ENCODE measurements around the gene MAGI2.

The MAGI2 gene

DNA sequence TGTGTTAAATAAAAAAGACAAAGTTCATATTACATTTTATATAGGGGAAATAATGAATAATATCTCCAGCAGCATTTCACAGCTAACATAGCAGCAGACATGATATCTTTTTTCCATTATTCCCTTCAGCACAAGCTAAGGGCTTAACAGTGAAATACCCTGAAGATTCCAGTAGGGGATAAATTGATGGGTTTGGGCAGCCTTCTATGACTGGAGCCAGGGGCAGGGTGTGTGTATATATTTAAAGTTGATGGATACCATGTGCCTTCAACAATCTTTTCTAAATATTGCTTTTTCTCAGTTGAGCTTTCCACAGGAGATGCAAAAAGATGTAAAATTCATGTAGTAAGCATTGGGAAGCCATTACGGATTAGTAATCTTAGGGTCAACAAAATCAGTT, 151.2 kb downstream of the MAGI2 start:
- DNase-seq (ENCODE audit: low spot score): no peak

DNA sequence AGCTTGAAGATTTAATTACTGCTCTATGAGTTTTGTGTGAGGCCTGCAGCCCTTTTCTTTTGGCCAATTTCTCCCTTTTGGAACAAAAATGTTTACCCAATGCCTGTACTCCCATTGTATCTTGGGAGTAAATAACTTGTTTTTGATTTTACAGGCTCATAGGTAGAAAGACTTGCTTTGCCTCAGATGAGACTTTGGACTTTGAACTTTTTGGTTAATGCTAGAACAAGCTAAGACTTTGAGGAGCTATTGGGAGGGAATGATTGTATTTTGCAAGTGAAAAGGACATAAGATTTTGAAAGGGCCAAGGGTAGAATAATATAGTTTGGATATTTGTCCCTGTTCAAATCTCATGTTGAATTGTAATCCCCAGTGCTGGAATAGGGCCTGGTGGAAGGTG, 152.0 kb downstream of the MAGI2 start:
- DNase-seq (ENCODE audit: low spot score): no peak

DNA sequence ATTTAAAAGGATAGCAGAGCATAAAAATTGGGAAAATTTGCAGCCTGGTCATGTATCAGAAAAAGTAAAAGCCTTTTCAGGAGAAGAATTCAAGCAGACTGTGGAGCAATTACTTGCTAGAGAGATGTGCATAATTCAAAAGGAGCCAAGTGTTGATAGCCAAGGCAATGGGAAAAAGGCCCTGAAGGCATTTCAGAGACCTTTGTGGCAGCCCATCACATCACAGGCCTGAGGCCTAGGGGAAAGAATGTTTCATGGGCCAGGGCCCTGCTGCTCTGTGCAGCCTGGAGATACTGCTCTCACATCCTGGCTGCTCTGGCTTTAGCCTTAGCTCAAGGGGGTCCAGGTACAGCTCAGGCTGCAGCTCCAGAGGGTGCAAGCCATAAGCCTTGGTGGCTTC, 152.9 kb downstream of the MAGI2 start:
- no peak for DNase-seq (ENCODE audit: low spot score)

DNA sequence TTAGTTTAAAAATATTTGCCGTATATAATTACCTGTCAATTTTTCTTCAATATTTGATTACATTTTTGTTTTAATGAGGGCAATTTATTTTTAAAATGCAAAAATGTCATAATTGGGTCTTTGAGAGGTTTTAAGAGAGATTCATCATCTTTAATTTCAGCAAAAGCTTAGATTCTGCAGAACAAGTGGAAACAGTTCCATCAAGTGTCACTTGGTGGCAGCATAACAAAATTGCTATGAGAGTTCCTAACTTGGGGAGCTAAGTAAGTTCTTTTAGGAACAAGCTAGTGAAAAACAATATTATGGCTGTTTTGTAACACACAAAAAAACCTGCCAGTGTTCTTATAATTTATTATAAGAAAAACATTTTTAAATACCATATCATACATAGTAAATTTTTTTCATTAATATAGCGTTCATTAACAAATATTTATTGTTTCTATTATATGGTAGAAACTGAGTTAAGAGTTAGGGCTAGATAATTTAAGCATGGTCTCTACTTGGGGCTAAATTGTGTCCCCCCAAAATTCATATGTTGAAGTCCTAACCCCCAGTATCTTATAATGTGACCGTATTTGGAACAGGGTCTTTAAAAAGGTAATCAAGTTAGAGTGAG, 155.2 kb downstream of the MAGI2 start:
- no peak for DNase-seq (ENCODE audit: low spot score)

DNA sequence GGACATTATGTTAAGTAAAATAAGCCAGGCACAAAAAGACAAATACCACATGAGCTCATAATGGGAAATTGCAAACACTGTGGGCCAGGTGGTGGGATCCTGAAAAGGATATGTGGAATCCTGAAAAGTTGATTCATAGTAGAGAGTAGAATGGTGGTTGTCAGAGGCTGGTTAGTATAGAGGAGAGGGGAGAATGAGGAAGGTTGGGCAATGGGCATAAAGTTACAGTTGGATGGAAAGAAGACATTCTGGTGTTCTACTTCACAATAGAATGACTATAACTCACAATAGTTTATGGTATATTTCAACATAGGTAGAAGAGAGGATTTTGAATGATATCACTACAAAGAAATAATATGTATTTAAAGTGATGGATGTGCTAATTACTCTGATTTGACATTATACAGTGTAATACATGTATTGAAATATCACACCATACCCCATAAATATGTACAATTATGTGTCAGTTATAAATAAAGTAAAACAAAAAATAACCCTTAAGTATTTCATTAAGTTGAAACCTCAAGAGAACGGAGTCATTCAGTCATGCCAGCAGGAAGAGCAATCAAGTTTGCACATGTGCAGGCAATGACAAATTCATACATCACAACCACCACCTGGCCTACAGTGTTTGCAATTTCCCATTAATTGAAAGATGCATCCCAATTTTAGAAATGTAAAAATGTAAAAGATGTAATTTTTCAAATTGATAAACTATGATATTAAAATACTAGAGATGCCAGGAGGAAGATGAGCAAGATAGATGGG, 156.7 kb downstream of the MAGI2 start:
- DNase-seq (ENCODE audit: low spot score): no peak

DNA sequence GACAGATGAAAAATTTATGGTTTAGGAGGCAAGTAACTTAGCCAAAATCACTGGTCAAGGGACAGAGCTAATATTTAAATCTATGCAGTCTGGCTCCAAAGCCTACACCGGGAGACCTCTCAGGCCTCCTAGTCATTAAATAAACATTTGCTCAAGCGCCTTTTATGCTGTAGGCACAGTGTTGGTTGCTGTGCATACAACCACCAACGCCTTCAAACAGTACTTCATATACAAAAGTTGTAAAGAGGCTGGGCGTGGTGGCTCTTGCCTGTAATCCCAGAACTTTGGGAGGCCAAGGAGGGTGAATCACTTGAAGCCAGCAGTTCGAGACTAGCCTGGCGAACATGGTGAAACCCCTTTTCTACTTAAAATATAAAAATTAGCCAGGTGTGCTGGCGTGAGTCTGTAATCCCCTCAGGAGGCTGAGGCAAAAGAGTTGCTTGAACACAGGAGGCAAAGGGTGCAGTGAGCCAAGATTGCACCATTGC, 159.8 kb downstream of the MAGI2 start:
- DNase-seq (ENCODE audit: low spot score): no peak

DNA sequence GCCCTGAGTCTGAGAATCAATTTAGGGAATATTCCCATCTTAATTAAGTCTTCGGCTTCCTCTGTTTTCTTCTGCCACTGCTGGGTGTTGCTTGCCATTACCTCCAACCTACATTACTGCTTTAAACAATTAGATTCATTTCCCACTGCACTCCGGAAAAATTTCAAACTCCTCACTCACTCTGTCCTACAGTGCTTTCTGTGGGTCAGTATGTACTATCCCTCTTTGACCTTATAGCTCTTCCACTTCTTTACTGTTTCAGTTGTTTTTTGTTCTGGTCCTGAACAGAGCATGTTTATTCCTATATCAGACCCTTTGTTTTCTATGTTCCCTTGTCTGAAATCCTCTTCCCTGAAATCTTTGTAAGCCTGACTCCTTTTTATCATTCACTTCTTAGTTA, 160.6 kb downstream of the MAGI2 start:
- DNase-seq (ENCODE audit: low spot score): no peak

DNA sequence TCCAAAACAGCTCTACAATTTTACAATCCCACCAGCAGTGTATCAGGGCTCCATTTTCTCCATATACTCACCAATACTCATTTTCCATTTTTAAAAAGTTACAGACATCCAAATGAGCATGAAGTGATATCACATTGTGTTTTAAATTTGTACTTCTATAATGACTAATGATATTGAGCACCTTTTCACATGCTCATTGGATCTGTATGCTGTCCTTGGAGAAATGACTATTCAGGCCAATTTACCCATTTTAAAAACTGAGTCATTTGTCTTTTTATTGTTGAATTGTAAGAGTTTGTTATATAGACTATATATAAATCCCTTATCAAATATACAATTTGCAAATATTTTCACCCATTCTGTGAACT, 162.0 kb downstream of the MAGI2 start:
- DNase-seq (ENCODE audit: low spot score): no peak

DNA sequence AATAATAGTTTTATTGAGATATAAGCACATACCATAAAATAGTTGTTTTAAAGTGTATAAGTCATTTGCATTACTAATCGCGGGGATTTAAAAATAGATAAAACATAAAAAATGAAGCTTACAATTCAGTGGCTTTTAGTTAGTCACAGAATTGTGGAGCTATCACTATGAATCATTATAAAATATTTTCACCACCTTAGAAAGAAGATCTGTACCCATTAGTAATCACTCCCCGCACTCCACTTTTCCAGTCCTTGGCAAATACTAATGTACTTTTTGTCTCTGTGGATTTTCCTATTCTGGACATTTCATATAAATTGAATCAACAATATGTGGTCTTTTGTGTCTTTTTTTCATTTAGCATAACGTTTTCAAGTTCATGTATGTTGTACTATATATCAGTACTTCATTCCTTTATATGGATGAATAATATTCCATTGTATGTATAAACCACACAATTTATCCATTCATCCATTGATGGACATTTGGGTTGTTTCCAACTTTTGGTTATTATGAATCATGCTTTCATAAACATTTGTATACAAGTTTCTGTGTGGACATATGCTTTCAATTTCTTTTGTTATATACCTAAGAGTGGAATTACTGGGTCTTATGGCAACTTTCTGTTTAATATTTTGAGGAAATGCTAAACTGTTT, 162.5 kb downstream of the MAGI2 start:
- DNase-seq (ENCODE audit: low spot score): no peak

DNA sequence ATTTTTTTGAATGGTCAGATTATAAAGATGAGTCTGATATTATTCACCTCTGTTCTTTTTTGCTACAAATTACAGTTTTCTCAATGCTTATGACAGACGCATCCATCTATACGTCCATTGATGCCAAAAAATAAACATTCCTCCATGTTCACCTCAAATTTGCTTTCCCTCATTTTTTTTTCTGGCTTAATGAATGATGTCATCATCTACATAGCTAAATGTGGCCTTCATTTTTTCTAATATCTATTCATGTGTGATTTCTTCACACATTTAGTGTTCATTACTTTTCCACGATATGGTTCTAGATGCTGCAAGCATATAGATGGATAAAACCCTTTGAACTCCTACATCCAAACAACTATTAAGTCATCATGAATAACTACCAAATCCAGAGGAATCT, 163.1 kb downstream of the MAGI2 start:
- no peak for DNase-seq (ENCODE audit: low spot score)

DNA sequence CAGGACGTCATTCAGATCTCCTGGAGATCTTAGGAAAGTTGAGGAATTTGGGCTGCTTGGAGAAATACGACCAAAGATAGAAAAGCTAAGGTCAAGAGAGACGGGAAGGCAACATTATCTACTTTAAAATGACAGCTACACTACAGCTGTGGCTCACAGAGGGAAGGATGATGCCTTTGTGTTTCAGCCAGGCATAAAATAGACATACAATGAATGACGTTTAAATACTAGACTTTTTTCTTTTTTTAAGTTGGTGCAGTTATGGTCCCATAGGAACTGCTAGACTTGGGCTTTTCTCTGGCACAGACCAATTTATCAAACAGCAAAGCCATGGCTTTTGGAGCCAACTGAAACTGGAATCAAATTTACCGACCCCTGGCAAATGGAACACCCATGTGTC, 164.8 kb downstream of the MAGI2 start:
- no peak for DNase-seq (ENCODE audit: low spot score)

DNA sequence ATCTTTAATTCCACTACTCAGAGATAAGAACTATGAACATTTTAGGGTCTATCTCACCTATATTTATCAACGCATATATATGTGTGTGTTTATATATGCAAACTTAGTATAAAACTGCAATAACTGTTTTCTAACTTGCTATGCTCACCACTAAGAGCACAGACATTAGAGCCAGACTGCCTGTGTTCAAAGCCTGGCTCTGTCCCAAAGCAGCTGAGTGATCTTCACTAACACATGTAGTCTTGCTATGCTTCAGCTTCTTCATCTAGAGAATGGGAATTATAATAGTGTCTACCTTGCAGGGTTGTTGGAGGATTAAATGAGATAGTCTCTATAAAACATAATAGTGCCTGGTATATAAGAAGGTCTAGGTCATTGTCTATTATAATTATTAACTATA, 165.5 kb downstream of the MAGI2 start:
- no peak for DNase-seq (ENCODE audit: low spot score)

DNA sequence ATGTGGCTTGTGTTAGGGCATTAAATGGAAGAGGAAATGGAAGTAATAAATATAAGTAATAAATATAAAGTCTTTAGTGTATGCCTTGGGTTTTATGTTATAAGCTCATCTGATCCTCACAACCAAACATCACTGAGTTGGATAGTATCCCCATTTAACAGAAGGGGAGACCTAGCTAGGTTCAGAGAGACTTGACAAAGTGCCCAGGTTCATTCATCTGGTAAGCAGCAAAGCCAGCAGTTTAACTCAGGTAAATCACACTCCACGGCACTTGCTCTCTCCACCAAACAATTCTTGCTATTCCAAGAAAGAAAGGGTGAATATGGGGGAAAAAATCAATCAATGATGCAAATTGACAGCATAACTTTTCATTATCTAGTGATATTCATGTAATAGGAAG, 167.3 kb downstream of the MAGI2 start:
- DNase-seq (ENCODE audit: low spot score): no peak

DNA sequence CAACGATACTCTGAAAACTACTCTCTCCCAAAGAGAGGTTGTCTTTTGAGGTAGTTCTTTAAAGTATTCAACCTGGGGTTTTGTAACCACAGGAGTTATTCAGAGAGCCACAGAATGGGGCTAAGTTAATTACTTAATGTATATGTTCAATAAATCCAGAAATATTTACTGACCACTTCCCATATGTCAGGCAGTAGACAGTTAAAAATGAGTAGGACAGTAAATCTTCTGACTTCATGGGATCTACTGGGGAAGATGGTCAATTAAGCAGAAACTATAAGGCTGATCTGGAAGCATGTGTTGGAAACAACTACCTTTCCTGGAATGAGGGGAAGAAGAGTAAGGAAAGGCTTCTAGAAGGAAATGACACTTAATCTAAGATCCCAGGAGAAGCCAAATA, 167.7 kb downstream of the MAGI2 start:
- DNase-seq (ENCODE audit: low spot score): no peak

DNA sequence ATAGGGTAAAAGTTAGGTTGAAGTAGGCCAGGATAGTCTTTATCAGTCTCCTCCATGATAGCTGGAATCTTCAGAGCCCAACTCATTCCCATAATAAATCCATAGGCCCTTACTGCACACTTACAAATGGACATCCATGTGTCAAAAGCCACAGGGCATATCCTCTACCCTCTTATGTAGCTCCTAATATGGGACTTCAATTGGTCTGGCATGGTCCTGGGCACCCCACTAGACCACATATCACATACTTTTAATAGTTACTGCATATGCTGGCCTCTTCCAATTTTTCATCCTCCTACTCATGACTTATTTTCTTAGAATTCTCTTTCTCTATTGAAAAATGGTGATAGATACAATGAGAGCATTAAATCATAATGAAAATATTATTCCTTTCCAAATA, 169.3 kb downstream of the MAGI2 start:
- DNase-seq (ENCODE audit: low spot score): no peak

DNA sequence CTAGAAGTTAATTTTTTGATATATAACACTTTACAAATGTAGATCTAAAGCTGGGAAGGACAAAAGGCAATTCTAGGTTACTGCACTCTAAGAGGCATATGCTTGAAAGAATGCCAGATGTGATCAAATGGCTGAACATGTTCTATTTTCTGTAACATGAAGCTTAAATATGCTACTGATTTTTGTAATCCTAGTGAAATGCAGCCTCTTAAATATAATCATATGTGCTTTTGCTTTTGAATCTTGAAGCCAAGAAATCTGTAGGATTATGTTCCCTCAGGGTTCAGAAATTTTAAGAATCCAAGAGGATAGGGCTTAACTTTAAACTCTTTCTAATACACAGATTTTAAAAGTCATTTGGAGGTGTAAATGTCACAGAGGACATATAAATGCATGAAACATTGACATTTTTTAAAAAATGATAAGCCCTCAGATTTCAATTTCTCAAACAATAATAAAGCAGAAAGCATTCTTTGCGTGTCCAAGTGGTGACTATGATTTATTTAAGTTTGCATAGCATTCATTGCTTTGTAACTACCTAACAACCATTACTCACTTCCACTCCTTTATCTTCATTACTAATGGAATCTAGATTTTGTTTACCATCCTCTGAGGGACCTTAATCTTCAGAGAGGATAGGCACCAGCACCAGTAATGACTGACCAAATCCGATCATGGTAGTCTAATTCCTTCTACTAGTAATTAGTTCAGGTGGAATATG, 170.4 kb downstream of the MAGI2 start:
- DNase-seq (ENCODE audit: low spot score): no peak

DNA sequence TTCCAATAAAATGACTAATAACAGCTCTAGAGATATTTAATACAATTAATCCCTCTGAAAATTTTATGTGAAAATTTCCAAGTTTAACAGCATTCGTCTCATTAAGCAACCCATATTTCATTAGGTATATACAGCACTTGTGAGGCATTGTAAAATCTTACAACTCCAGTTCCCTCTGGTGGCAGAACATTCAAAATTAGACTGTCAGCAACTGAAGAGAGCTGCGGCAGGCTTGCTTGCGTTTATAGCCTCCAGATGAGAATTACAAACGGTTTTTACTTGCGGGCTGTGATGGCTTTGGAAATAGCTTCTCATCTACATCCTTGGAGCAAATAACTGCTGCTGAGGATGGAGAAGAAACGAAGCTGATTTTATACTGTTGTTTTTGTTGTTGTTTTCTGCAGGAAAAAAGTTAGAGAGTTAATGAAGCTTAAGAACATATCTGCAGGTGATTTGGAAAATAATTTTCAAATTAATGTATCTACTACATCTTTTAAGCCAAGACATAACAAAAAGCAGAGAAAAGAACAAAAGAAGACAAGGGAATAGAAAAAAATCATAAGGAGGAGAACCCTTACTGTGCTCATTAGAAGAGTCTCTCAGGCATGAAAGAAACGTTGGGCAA, 171.3 kb downstream of the MAGI2 start:
- DNase-seq (ENCODE audit: low spot score): no peak

DNA sequence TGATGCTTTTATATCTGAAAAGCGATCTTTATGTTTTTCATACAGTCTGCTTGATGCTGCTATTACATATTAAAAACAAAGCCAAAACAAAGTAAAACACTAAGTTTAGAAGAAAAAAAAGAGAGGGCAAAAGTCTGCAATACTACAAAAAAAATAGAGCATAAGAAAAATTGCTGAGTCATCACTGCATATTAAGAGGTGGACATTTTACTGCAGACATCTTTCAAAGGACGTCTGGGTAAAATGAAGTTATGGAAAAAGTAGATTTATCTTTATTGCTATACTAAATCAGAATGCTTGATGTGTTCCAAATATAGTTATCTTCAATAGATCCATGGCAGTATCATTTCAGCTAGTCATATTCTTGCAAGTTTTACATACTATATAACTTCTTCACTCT, 172.0 kb downstream of the MAGI2 start:
- no peak for DNase-seq (ENCODE audit: low spot score)

DNA sequence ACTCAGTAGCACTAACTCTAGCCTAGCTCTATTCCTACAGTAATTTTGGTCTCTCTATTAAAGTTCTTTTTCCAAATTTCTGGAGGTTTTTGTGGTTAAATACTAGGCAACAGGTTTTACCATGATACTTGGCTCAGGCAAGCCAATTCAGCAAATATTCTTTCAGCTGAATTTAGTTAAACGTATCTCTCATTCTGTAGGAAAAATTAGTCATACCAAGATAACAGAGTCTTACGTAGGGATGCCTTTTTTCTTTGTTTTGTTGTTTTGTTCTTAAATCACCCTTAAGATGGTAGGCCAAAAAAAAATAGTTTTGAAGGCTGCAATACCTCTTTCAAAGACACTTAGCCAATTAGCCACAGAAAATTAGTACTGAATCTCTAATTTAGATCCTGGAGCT, 180.5 kb downstream of the MAGI2 start:
- no peak for DNase-seq (ENCODE audit: low spot score)

DNA sequence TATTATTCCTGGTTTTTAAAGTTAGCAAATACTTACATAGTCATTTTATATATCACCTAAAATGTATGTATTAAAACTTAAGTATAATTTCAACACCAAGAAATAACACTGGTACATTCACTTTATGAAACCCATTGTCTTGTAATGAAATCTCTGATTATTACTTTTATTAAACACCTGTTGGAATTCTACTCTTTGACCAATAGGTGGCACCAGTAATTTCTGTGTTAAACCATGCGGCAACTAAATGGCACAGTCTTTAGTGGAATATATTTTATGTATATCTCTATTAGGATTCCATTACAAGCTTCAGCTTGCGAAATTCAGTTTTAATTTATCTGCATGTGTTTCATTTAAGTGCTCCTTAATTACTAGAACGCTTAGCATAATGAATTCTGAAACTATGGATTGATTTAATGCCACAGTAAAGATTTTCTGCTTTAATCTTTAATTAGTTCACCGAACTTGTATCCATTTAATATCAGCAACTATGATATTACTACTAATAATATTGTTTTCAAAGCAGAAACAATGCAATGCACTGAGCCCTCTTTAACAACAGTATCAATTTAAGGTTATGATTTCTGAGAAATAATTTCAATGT, 181.3 kb downstream of the MAGI2 start:
- no peak for DNase-seq (ENCODE audit: low spot score)

DNA sequence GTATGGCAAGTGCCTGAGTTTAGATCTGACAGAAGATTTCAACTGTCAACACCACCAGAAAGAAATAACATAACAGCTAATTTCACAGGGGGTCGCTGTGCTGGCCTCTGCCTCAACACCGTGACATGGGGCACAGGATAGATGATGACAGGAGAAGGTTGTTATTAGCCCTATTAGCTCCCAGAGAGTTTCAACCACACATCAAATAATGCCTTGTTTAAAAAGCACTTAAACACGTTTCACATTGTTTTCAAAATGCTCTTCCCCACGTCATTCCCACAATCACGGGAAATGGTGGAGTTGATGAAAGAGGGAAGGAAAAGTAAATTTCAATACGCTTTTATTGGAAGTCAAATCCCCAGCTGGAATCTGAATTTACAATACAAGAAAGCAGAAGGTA, 184.7 kb downstream of the MAGI2 start:
- DNase-seq (ENCODE audit: low spot score): no peak

DNA sequence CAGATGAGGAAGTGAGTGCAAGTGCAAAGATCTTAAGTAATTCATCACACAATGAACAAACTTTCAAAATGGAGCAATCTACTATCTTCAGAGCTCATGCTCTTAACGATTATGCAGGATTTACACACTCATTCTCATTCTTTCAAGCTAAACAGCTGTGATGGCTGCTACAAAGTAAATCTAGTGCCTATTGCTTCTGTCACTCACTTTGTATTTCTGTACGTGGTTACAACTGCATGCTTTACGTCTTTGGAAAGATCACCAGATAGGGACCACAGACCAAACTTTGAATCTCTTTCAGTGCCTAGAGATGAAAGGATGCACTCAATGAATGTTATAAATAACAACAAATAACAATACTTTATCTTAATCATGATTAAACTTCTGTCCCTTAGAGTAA, 194.6 kb downstream of the MAGI2 start:
- no peak for DNase-seq (ENCODE audit: low spot score)
